ENCODE measurements around the gene HBA2. TPM values are rescaled to one million over a fixed set of nuclear protein-coding genes. Genes with fewer than 3 reads are reported as not detected.
"Not testable (repeated sequence)": the region's sequence is repeated elsewhere in the genome, so short reads cannot be mapped to it uniquely, and the experiment has no call there.

HBA2 gene
- total RNA-seq, 1 donor from 2014 or later = not detected

GRCh38 chr16:173928-174769, 1.5 kb downstream of the HBA2 start:
- intact Hi-C loops (cut with micrococcal nuclease) = not testable (repeated sequence)

GRCh38 chr16:175011-175949, 2.6 kb downstream of the HBA2 start:
- intact Hi-C loops (cut with micrococcal nuclease) = no loop called here

GRCh38 chr16:176006-176405, 3.3 kb downstream of the HBA2 start:
- intact Hi-C loops (cut with micrococcal nuclease) = not testable (repeated sequence)

GRCh38 chr16:176477-177382, 4.1 kb downstream of the HBA2 start, which contains the start of gene HBA1:
Gene HBA1 (plus strand): TSS chr16:176680. CDS start chr16:176717, 37 bp downstream.
- intact Hi-C loops (cut with micrococcal nuclease) = not testable (repeated sequence)

GRCh38 chr16:177394-177822, 4.7 kb downstream of the HBA2 start:
- intact Hi-C loops (cut with micrococcal nuclease) = no loop called here

GRCh38 chr16:177981-178667, 5.4 kb downstream of the HBA2 start:
- intact Hi-C loops (cut with micrococcal nuclease) = no loop called here

- intact Hi-C loops (cut with micrococcal nuclease) = no loop called here
Measured at GRCh38 chr16:178668-179015, 6.0 kb downstream of the HBA2 start.

GRCh38 chr16:179211-180092, 6.8 kb downstream of the HBA2 start:
- intact Hi-C loops (cut with micrococcal nuclease) = loop anchor here (2.0 kb wide), 2 partner anchors 63 to 73 kb away; no protein-coding TSS in a partner anchor

GRCh38 chr16:180101-180675, 7.5 kb downstream of the HBA2 start, which contains the start of gene HBQ1:
Gene HBQ1 (plus strand): TSS chr16:180459. CDS start chr16:180487, 28 bp downstream.
- intact Hi-C loops (cut with micrococcal nuclease) = loop anchor here (2.0 kb wide), 2 partner anchors 63 to 73 kb away; no protein-coding TSS in a partner anchor

- intact Hi-C loops (cut with micrococcal nuclease) = loop anchor here (1.0 to 2.0 kb wide), 3 partner anchors 64 to 116 kb away; no protein-coding TSS in a partner anchor
Measured at GRCh38 chr16:180681-181564, 8.2 kb downstream of the HBA2 start.

- intact Hi-C loops (cut with micrococcal nuclease) = loop anchor here (1.0 to 2.0 kb wide), 3 partner anchors 65 to 116 kb away; no protein-coding TSS in a partner anchor
Measured at GRCh38 chr16:181565-182021, 8.9 kb downstream of the HBA2 start.

- intact Hi-C loops (cut with micrococcal nuclease) = no loop called here
Measured at GRCh38 chr16:183005-183404, 10.3 kb downstream of the HBA2 start.

GRCh38 chr16:185213-185612, 12.5 kb downstream of the HBA2 start:
- intact Hi-C loops (cut with micrococcal nuclease) = no loop called here

- intact Hi-C loops (cut with micrococcal nuclease) = no loop called here
Measured at GRCh38 chr16:185691-186090, 13.0 kb downstream of the HBA2 start.

- intact Hi-C loops (cut with micrococcal nuclease) = no loop called here
Measured at GRCh38 chr16:187330-187729, 14.7 kb downstream of the HBA2 start.

- intact Hi-C loops (cut with micrococcal nuclease) = no loop called here
Measured at GRCh38 chr16:188674-189073, 16.0 kb downstream of the HBA2 start.

GRCh38 chr16:189604-190186, 17.0 kb downstream of the HBA2 start:
- intact Hi-C loops (cut with micrococcal nuclease) = no loop called here
